Left ventricle myocardium superior (tissue), 1 donor: ENCODE data around the gene LETM1. TPM values are rescaled to one million over a fixed set of nuclear protein-coding genes. Genes with fewer than 3 reads are reported as not detected.

ENCODE experiments used
- ATAC-seq: fragments of 200-7000 bp; cut with Tn5 transposase; one replicate; pipeline ENCODE4 v1.9.1; 2020; ENCODE audit warnings: mild to moderate bottlenecking, moderate library complexity
- DNase-seq: peaks from one replicate; pipeline ENCODE4 v3.0.0-alpha.2; 2020
- intact Hi-C: fragments of 100-400 bp; cut with micrococcal nuclease; formaldehyde crosslinking; loops from one replicate; pipeline ENCODE4 v1.11.0; 2022
- total RNA-seq: library from RNA; stranded (reverse); fragmentation: NEBNext Ultra II Directional; extraction: Animal tissue kit (Norgen Biotek cat#: 25700); gene quantifications from one replicate; pipeline ENCODE4 v1.2.1, GENCODE V29; 2021
- donor health status: DM: no; HTN: yes; CAD: no; lungs with severe emphysema.

The LETM1 gene
- total RNA-seq, 1 donor from 2014 or later, result 46.2 TPM

GRCh38 chr4:1834047-1834775 is 21.7 kb downstream of the LETM1 start:
- no peak for DNase-seq
- ATAC-seq, result no peak
- intact Hi-C loops, result no loop called here

- intact Hi-C loops, result no loop called here
- ATAC-seq (no peak), DNase-seq (no peak)
Observed at GRCh38 chr4:1833307-1834046, 22.5 kb downstream of the LETM1 start.

GRCh38 chr4:1832690-1833089 is 23.3 kb downstream of the LETM1 start:
- ATAC-seq (no peak), DNase-seq (no peak)
- intact Hi-C loops, result no loop called here

- DNase-seq (no peak), ATAC-seq (no peak)
- intact Hi-C loops, result no loop called here
Observed at GRCh38 chr4:1831331-1831730, 24.6 kb downstream of the LETM1 start.

- ATAC-seq (no peak), DNase-seq (no peak)
- intact Hi-C loops, result no loop called here
Observed at GRCh38 chr4:1830642-1831228, 25.2 kb downstream of the LETM1 start.

GRCh38 chr4:1830234-1830633 is 25.7 kb downstream of the LETM1 start:
- DNase-seq (no peak), ATAC-seq (no peak)
- intact Hi-C loops, result no loop called here

GRCh38 chr4:1826531-1827350 is 29.2 kb downstream of the LETM1 start:
- DNase-seq (no peak), ATAC-seq (no peak)
- intact Hi-C loops, result no loop called here

GRCh38 chr4:1825326-1825725 is 30.6 kb downstream of the LETM1 start:
- intact Hi-C loops, result no loop called here
- ATAC-seq (peak; percentile 18), DNase-seq (peak; percentile 24)

- intact Hi-C loops, result no loop called here
- DNase-seq, result no peak
- no peak for ATAC-seq
Observed at GRCh38 chr4:1824746-1825145, 31.2 kb downstream of the LETM1 start.

GRCh38 chr4:1823545-1823932 is 32.4 kb downstream of the LETM1 start:
- DNase-seq (no peak), ATAC-seq (no peak)
- intact Hi-C loops, result no loop called here

GRCh38 chr4:1822568-1823544 is 33.1 kb downstream of the LETM1 start:
- intact Hi-C loops, result no loop called here
- no peak for DNase-seq
- ATAC-seq, result no peak

GRCh38 chr4:1821679-1822567 is 34.0 kb downstream of the LETM1 start:
- DNase-seq (no peak), ATAC-seq (no peak)
- intact Hi-C loops, result no loop called here

GRCh38 chr4:1819816-1820215 is 36.1 kb downstream of the LETM1 start:
- ATAC-seq (no peak), DNase-seq (no peak)
- intact Hi-C loops, result loop anchor here (10.0 kb wide), 1 partner anchor 75 kb away; no protein-coding TSS in a partner anchor

GRCh38 chr4:1819284-1819683 is 36.7 kb downstream of the LETM1 start:
- DNase-seq (no peak), ATAC-seq (no peak)
- intact Hi-C loops, result loop anchor here (10.0 kb wide), 1 partner anchor 74 kb away; no protein-coding TSS in a partner anchor

- ATAC-seq (no peak), DNase-seq (no peak)
- intact Hi-C loops, result loop anchor here (10.0 kb wide), 1 partner anchor 71 kb away; no protein-coding TSS in a partner anchor
Observed at GRCh38 chr4:1815997-1816860, 39.7 kb downstream of the LETM1 start.
